Measurements from ENCODE around the gene LYRM1. TPM values are rescaled to one million over a fixed set of nuclear protein-coding genes. Genes with fewer than 3 reads are reported as not detected.
A peak's percentile ranks its signal among the peaks of the same experiment; 100 is the strongest.
"Not testable (repeated sequence)": the region's sequence is repeated elsewhere in the genome, so short reads cannot be mapped to it uniquely, and the experiment has no call there.

LYRM1 gene
- total RNA-seq, 1 experiment from 2014 or later, result 67.3 TPM

- no TSS peak for BruUV-seq (replicated peaks)
- H3K27me3 Mint-ChIP-seq (ENCODE audit: insufficient read depth, unreplicated experiment), result no peaks in the 10 kb centered on the region
- intact Hi-C loops (cut with micrococcal nuclease), result no loop called here
These were observed 20.2 kb downstream of the LYRM1 start for GRCh38 chr16:20920799-20921198.

GRCh38 chr16:20923876-20924275 lies 23.3 kb downstream of the LYRM1 start:
- H3K9me3 Mint-ChIP-seq (ENCODE audit: unreplicated experiment), result no peaks in the 10 kb centered on the region
- ChIA-PET POLR2A (interaction anchor here (0.6 kb wide), 1 partner anchor 39 kb away, joined by 3 read pairs; no protein-coding TSS in a partner anchor), CTCF (interaction anchor here (0.6 to 0.7 kb wide), 2 partner anchors 10 to 265 kb away, joined by 3 read pairs; no protein-coding TSS in a partner anchor)
- intact Hi-C loops (cut with micrococcal nuclease), result no loop called here
- no peaks in the 10 kb centered on the region for H3K27me3 Mint-ChIP-seq (ENCODE audit: insufficient read depth, unreplicated experiment)
- TF ChIP-seq, protein P1, sequence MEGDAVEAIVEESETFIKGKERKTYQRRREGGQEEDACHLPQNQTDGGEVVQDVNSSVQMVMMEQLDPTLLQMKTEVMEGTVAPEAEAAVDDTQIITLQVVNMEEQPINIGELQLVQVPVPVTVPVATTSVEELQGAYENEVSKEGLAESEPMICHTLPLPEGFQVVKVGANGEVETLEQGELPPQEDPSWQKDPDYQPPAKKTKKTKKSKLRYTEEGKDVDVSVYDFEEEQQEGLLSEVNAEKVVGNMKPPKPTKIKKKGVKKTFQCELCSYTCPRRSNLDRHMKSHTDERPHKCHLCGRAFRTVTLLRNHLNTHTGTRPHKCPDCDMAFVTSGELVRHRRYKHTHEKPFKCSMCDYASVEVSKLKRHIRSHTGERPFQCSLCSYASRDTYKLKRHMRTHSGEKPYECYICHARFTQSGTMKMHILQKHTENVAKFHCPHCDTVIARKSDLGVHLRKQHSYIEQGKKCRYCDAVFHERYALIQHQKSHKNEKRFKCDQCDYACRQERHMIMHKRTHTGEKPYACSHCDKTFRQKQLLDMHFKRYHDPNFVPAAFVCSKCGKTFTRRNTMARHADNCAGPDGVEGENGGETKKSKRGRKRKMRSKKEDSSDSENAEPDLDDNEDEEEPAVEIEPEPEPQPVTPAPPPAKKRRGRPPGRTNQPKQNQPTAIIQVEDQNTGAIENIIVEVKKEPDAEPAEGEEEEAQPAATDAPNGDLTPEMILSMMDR (IDR thresholded peaks at IDR 0.05; ENCODE audit: unreplicated experiment), result no peak
- no TSS peak for BruUV-seq (replicated peaks)
- peak overlapping the region; percentile 59 for H3K27ac Mint-ChIP-seq (ENCODE audit: low read depth, unreplicated experiment)
- no peak overlapping the region for H3K4me3 Mint-ChIP-seq (ENCODE audit: unreplicated experiment)
- no peak for DNase-seq (ENCODE audit: unreplicated experiment)
- peaks cover 38% of the 10 kb centered on the region for H3K36me3 Mint-ChIP-seq (ENCODE audit: insufficient read depth, unreplicated experiment)
- peaks cover 5% of the 10 kb centered on the region for H3K4me1 Mint-ChIP-seq (ENCODE audit: insufficient read depth, unreplicated experiment)

More at GRCh38 chr16:20920799-20921198, 20.2 kb downstream of the LYRM1 start:
- no peak for DNase-seq (ENCODE audit: unreplicated experiment)
- ChIA-PET CTCF (interaction anchor here (0.5 to 2.3 kb wide), 4 partner anchors 22 to 218 kb away, joined by 3 to 6 read pairs (median 4); no protein-coding TSS in a partner anchor), POLR2A (interaction anchor here (1.0 to 1.2 kb wide), 2 partner anchors 21 to 23 kb away, joined by 3 read pairs; partner anchors contain the start of gene DCUN1D3)
- Mint-ChIP-seq H3K4me3 (ENCODE audit: unreplicated experiment) (no peak overlapping the region), H3K36me3 (ENCODE audit: insufficient read depth, unreplicated experiment) (peaks cover 44% of the 10 kb centered on the region), H3K9me3 (ENCODE audit: unreplicated experiment) (no peaks in the 10 kb centered on the region), H3K4me1 (ENCODE audit: insufficient read depth, unreplicated experiment) (peaks cover 22% of the 10 kb centered on the region), H3K27ac (ENCODE audit: low read depth, unreplicated experiment) (no peak overlapping the region)
- TF ChIP-seq, protein P1 (IDR thresholded peaks at IDR 0.05; ENCODE audit: unreplicated experiment), result no peak

DNA sequence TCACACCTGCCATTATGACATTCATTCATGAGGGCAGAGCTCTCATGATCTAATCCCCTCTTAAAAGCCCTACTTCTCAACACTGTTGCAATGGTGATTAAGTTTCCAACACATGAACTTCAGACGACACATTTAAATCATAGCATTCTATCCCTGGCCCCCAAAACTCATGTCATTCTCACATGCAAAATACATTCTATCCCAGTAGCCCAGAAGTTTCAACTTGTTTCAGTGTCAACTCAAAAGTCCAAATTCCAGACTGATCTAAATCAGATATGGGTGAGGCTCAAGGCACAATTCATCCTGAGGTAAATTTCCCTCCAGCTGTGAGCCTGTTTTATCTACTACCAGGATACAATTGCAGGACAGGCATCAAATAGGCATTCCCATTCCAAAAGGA lies 25.2 kb downstream of the LYRM1 start:
- ChIA-PET CTCF (interaction anchor here (0.6 kb wide), 1 partner anchor 14 kb away, joined by 3 read pairs; no protein-coding TSS in a partner anchor), POLR2A (no interaction called here)
- DNase-seq (ENCODE audit: unreplicated experiment), result no peak
- BruUV-seq (replicated peaks), result no TSS peak
- peaks cover 38% of the 10 kb centered on the region for H3K36me3 Mint-ChIP-seq (ENCODE audit: insufficient read depth, unreplicated experiment)
- no peak overlapping the region for H3K4me3 Mint-ChIP-seq (ENCODE audit: unreplicated experiment)
- no peaks in the 10 kb centered on the region for H3K4me1 Mint-ChIP-seq (ENCODE audit: insufficient read depth, unreplicated experiment)
- intact Hi-C loops (cut with micrococcal nuclease), result no loop called here
- no peaks in the 10 kb centered on the region for H3K9me3 Mint-ChIP-seq (ENCODE audit: unreplicated experiment)
- TF ChIP-seq, protein P1 (IDR thresholded peaks at IDR 0.05; ENCODE audit: unreplicated experiment), result no peak
- H3K27ac Mint-ChIP-seq (ENCODE audit: low read depth, unreplicated experiment), result no peak overlapping the region
- no peaks in the 10 kb centered on the region for H3K27me3 Mint-ChIP-seq (ENCODE audit: insufficient read depth, unreplicated experiment)

DNA sequence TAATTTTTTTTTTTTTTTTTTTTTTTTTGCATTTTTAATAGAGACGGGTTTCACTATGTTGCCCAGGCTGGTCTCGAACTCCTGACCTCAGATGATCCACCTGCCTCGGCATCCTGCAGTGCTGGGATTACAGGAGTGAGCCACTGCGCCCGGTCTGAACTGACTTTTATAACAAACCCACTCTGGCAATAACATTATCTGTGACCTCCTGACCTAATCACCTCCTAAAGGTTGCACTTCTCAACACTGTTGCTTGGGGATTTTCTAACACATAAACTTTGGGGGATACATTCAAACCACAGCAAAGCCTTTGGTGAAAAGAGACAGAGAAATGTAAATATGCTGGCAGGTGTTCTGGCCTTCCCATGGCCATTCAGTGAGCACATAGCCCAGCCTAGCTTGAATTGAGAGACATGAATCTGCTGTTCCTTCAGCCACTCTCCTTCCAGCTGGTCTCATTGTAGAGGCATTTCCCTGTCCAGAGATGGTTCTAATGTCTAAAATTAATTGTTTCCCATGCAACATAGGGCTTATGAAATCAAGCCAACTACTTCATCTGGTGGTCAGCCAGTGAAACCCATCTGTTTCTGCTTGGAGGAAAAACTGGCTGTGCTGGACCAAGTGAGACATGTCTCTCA lies 28.3 kb downstream of the LYRM1 start:
- TF ChIP-seq, protein P1 (IDR thresholded peaks at IDR 0.05; ENCODE audit: unreplicated experiment), result no peak
- intact Hi-C loops (cut with micrococcal nuclease), result no loop called here
- POLR2A ChIA-PET, result no interaction called here

GRCh38 chr16:20929676-20930364 lies 29.2 kb downstream of the LYRM1 start:
- intact Hi-C loops (cut with micrococcal nuclease); H3K27me3 Mint-ChIP-seq (ENCODE audit: insufficient read depth, unreplicated experiment): not testable (repeated sequence)
- POLR2A ChIA-PET, result interaction anchor here (0.6 to 1.0 kb wide), 3 partner anchors 23 to 78 kb away, joined by 3 to 5 read pairs (median 3); no protein-coding TSS in a partner anchor

More for the DNA sequence above, 28.3 kb downstream of the LYRM1 start:
- CTCF ChIA-PET, result interaction anchor here (0.6 kb wide), 2 partner anchors 10 to 329 kb away, joined by 4 read pairs; no protein-coding TSS in a partner anchor
- Mint-ChIP-seq H3K4me3 (ENCODE audit: unreplicated experiment) (no peak overlapping the region), H3K4me1 (ENCODE audit: insufficient read depth, unreplicated experiment) (no peaks in the 10 kb centered on the region), H3K36me3 (ENCODE audit: insufficient read depth, unreplicated experiment) (peaks cover 19% of the 10 kb centered on the region), H3K9me3 (ENCODE audit: unreplicated experiment) (no peaks in the 10 kb centered on the region), H3K27ac (ENCODE audit: low read depth, unreplicated experiment) (no peak overlapping the region), H3K27me3 (ENCODE audit: insufficient read depth, unreplicated experiment) (no peaks in the 10 kb centered on the region)
- no peak for DNase-seq (ENCODE audit: unreplicated experiment)
- BruUV-seq (replicated peaks), result no TSS peak

More at GRCh38 chr16:20929676-20930364, 29.2 kb downstream of the LYRM1 start:
- H3K9me3 Mint-ChIP-seq (ENCODE audit: unreplicated experiment); BruUV-seq (replicated peaks); H3K4me3 Mint-ChIP-seq (ENCODE audit: unreplicated experiment); CTCF ChIA-PET; DNase-seq (ENCODE audit: unreplicated experiment); H3K36me3 Mint-ChIP-seq (ENCODE audit: insufficient read depth, unreplicated experiment); H3K4me1 Mint-ChIP-seq (ENCODE audit: insufficient read depth, unreplicated experiment); H3K27ac Mint-ChIP-seq (ENCODE audit: low read depth, unreplicated experiment): not testable (repeated sequence)
